PC-9 (cell line): ENCODE measurements around the gene GLT1D1. TPM values are rescaled to one million over a fixed set of nuclear protein-coding genes. Genes with fewer than 3 reads are reported as not detected.

Source experiments
- BruUV-seq: library from RNA; stranded (reverse); fragments of 400-500 nt; replicated peaks from 2 replicates; lab custom pipeline; 2021; lab: Mats Ljungman, UMichigan
- CTCF ChIA-PET: fragments of 300-600 bp; sonication (Branson Sonifier 250); formaldehyde crosslinking; loops from one replicate; lab custom pipeline; 2022; ENCODE audit warnings: antibody characterized with exemption; lab: Charles Lee
- POLR2A ChIA-PET: fragments of 300-600 bp; sonication (Branson Sonifier 250); formaldehyde crosslinking; loops from one replicate; lab custom pipeline; 2022; ENCODE audit warnings: antibody characterized with exemption; ENCODE audit not compliant: unreplicated experiment; lab: Charles Lee
- DNase-seq, 2 experiments: peaks; one replicate each; pipeline versions ENCODE4 v3.0.0 to v3.0.0-alpha.2; 2015 to 2022; ENCODE audit warnings: mixed read lengths in 1 of 2
- H2AFZ ChIP-seq: fragments of 200-600 bp; sonication (generic); 2 replicates; pipeline ENCODE4 v1.8.1; 2017; ENCODE audit warnings: antibody characterized with exemption
- H3F3A ChIP-seq: fragments of 200-600 bp; sonication (generic); 2 replicates; pipeline ENCODE4 v1.8.1; 2017; ENCODE audit warnings: antibody characterized with exemption, mild to moderate bottlenecking, low read depth; ENCODE audit not compliant: insufficient read depth
- H3K27ac ChIP-seq: fragments of 200-600 bp; sonication (generic); 2 replicates; pipeline ENCODE4 v1.6.1; 2016; ENCODE audit warnings: mixed run types
- H3K27me3 ChIP-seq: fragments of 200-600 bp; sonication (generic); 2 replicates; pipeline ENCODE4 v1.6.1; 2016; ENCODE audit warnings: low read depth, mixed run types; ENCODE audit not compliant: insufficient read depth
- H3K36me3 ChIP-seq: fragments of 200-600 bp; sonication (generic); 2 replicates; pipeline ENCODE4 v1.6.1; 2016; ENCODE audit warnings: low read depth, mixed run types
- H3K4me1 ChIP-seq: fragments of 200-600 bp; sonication (generic); replicated peaks from 2 replicates; pipeline ENCODE4 v1.6.1; 2016; ENCODE audit warnings: mixed run types; ENCODE audit not compliant: insufficient read depth
- H3K4me2 ChIP-seq: fragments of 200-600 bp; sonication (generic); 2 replicates; pipeline ENCODE4 v1.6.1; 2017; ENCODE audit warnings: mixed run types
- H3K4me3 ChIP-seq: fragments of 200-600 bp; sonication (generic); 2 replicates; pipeline ENCODE4 v1.6.1; 2016; ENCODE audit warnings: mixed run types
- H3K79me2 ChIP-seq: fragments of 200-600 bp; sonication (generic); 2 replicates; pipeline ENCODE4 v1.6.1; 2017; ENCODE audit warnings: low read depth, mixed run types
- H3K9me2 ChIP-seq: fragments of 200-600 bp; sonication (generic); 2 replicates; pipeline ENCODE4 v1.8.1; 2017; ENCODE audit warnings: mild to moderate bottlenecking; ENCODE audit not compliant: insufficient read depth
- H3K9me3 ChIP-seq: fragments of 200-600 bp; sonication (generic); 2 replicates; pipeline ENCODE4 v1.8.1; 2016; ENCODE audit warnings: low read depth; ENCODE audit not compliant: insufficient read depth
- H4K20me1 ChIP-seq: fragments of 200-600 bp; sonication (generic); 2 replicates; pipeline ENCODE4 v1.8.1; 2017; ENCODE audit not compliant: insufficient read depth
- CTCF ChIP-seq: fragments of 200-600 bp; sonication (generic); conservative IDR thresholded peaks from 2 replicates; pipeline ENCODE4 v1.6.1; 2017; ENCODE audit warnings: mixed run types, antibody characterized with exemption, mild to moderate bottlenecking, moderate library complexity
- EZH2 ChIP-seq: fragments of 200-600 bp; sonication (generic); IDR thresholded peaks from 2 replicates; pipeline ENCODE4 v1.8.0; 2017; ENCODE audit warnings: antibody characterized with exemption, low read depth
- intact Hi-C: fragments of 100-400 bp; cut with micrococcal nuclease; formaldehyde crosslinking; loops from one replicate; pipeline ENCODE4 v1.10.0; 2022; ENCODE audit not compliant: unreplicated experiment
- total RNA-seq: library from RNA; stranded (reverse); gene quantifications from 2 replicates; pipeline ENCODE4 v1.2.3, GENCODE V29; 2021

The GLT1D1 gene
- total RNA-seq, 1 experiment from 2014 or later, result not detected

GRCh38 chr12:128966203-128966810 lies 113.0 kb downstream of the GLT1D1 start:
- Histone ChIP-seq H3F3A (no peaks in the 10 kb centered on the region), H3K9me3 (no peaks in the 10 kb centered on the region), H4K20me1 (no peaks in the 10 kb centered on the region), H3K4me2 (no peak overlapping the region), H3K27me3 (peaks cover 56% of the 10 kb centered on the region), H3K27ac (no peak overlapping the region), H3K4me3 (no peak overlapping the region), H2AFZ (no peak overlapping the region), H3K36me3 (no peaks in the 10 kb centered on the region), H3K79me2 (no peaks in the 10 kb centered on the region), H3K9me2 (no peaks in the 10 kb centered on the region), H3K4me1 (no peaks in the 10 kb centered on the region)
- no peak for TF ChIP-seq EZH2
- TF ChIP-seq CTCF, result no peak
- POLR2A ChIA-PET, result no interaction called here
- no peak for DNase-seq
- intact Hi-C loops, result no loop called here
- CTCF ChIA-PET, result no interaction called here
- no TSS peak for BruUV-seq

GRCh38 chr12:128968668-128969067 lies 115.4 kb downstream of the GLT1D1 start:
- H3K27me3 ChIP-seq, result peaks cover 47% of the 10 kb centered on the region
- H3K4me1 ChIP-seq, result no peaks in the 10 kb centered on the region
- no peak overlapping the region for H3K4me3 ChIP-seq
- no peak overlapping the region for H3K4me2 ChIP-seq
- ChIA-PET POLR2A (interaction anchor here (0.6 kb wide), 1 partner anchor 37 kb away, joined by 3 read pairs; no protein-coding TSS in a partner anchor), CTCF (no interaction called here)
- H3K9me2 ChIP-seq, result no peaks in the 10 kb centered on the region
- no peaks in the 10 kb centered on the region for H3F3A ChIP-seq
- no peaks in the 10 kb centered on the region for H4K20me1 ChIP-seq
- no peak overlapping the region for H2AFZ ChIP-seq
- no TSS peak for BruUV-seq
- DNase-seq, result no peak
- no peak overlapping the region for H3K27ac ChIP-seq
- no peaks in the 10 kb centered on the region for H3K79me2 ChIP-seq
- H3K9me3 ChIP-seq, result no peaks in the 10 kb centered on the region
- intact Hi-C loops, result no loop called here
- H3K36me3 ChIP-seq, result no peaks in the 10 kb centered on the region
- TF ChIP-seq EZH2 (no peak), CTCF (no peak)

- ChIA-PET POLR2A (no interaction called here), CTCF (no interaction called here)
- H3K4me1 ChIP-seq, result no peaks in the 10 kb centered on the region
- H3F3A ChIP-seq, result no peaks in the 10 kb centered on the region
- H3K9me2 ChIP-seq, result no peaks in the 10 kb centered on the region
- no peaks in the 10 kb centered on the region for H3K36me3 ChIP-seq
- H2AFZ ChIP-seq, result no peak overlapping the region
- H3K9me3 ChIP-seq, result no peaks in the 10 kb centered on the region
- TF ChIP-seq CTCF (peak; percentile 49), EZH2 (no peak)
- no peaks in the 10 kb centered on the region for H3K79me2 ChIP-seq
- intact Hi-C loops, result no loop called here
- DNase-seq, result peak in 1 of 2 experiments; percentile 8
- H4K20me1 ChIP-seq, result no peaks in the 10 kb centered on the region
- no peak overlapping the region for H3K27ac ChIP-seq
- H3K27me3 ChIP-seq, result peaks cover 50% of the 10 kb centered on the region
- BruUV-seq, result no TSS peak
- no peak overlapping the region for H3K4me3 ChIP-seq
- no peak overlapping the region for H3K4me2 ChIP-seq
Observed at GRCh38 chr12:128969480-128970055, 116.3 kb downstream of the GLT1D1 start.
